ENCODE measurements around the gene ELMO1.

The ELMO1 gene

DNA sequence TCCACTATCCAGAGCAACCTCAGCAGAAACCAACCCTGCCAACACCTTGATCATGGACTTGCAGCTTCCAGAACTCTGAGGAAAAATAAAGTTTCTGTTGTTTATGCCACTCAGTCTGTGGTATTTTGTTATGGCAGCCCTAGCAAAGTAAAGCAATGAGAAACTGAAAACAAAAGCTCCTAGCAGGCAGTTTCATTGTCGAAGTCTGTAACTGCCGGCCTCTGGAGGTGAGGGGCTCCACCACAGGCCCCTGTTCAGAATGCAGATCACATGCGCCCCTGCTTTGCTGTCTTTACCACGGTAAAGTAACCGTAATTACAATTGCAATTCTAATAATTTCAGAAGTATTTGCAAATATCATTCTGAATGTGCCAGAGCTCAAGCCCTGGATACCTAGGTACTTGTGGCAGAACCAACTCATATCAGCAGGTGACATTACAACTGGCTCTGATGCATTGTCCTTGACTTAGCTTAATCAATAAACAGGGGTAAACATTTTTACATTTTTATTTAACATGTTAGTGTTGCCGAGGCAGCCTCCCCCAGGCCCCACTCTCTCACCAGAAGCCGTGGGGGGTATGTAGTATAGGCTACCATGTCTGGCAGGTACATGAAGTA, 193.2 kb downstream of the ELMO1 start:
- no peak for DNase-seq

- no peak for DNase-seq
Measured at GRCh38 chr7:37251222-37251621, 197.4 kb downstream of the ELMO1 start.

GRCh38 chr7:37249240-37249639, 199.4 kb downstream of the ELMO1 start:
- no peak for DNase-seq

DNA sequence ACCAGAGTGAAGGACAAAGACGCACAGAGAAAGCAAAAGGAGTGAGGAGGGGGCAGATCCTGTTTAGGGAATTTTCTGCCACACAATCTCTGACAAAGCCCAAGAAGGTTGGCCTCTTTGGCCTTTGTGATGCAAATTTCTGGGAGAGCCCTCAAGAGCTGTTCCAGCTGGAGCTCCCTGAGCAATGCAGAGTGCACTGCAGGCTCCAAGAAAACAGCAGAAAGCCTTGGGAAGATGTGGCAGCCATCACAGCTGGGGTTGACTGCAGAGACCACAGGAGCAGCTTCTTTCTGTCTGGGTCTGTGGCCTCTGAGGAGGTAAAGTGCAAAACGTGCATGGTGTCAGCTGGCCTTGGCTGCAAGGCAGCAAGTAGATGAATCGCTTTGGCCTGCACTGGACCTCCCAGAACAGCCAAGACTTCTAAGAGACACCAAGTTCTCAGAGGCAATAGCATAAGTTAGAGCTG, 200.2 kb downstream of the ELMO1 start:
- DNase-seq = no peak

GRCh38 chr7:37247861-37248260, 200.8 kb downstream of the ELMO1 start:
- no peak for DNase-seq

GRCh38 chr7:37245590-37245989, 203.1 kb downstream of the ELMO1 start:
- no peak for DNase-seq

- DNase-seq = no peak
Measured at GRCh38 chr7:37236906-37237305, 211.8 kb downstream of the ELMO1 start.

DNA sequence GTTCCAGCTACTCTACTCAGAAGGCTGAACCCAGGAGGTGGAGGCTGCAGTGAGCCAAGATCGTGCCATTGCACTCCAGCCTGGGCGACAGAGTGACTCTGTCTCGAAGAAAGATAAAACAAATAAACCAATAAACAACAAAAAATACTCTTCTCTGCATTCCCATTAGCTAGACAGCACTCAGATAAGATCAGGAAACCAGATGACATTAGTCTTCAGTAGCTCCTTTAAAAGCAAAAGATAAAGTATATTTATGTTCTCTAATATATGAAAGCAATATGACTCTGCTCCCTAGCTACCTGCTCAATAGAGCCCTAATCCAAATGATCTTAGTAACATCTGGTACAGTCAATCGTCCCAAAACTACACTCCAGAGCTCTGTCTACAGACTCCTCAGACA, 212.9 kb downstream of the ELMO1 start:
- no peak for DNase-seq

DNA sequence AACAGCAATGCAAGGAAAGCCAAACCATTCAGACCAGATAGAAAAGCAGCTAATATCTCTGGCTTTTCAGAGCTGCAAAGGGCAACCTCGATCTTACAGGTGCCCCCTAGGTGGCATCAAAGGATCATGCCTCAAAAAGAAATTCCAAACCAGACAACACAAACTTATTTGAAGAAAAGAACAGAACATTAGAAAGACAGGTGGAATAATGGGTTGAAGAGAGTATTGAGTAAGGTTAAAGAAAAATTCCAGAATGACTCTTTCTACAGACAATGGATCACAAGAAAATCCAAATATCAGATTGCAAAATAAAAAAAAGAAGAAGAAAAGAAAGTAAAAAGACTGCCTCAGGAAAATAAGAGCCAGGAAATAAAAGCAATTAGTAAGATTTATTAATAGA, 213.7 kb downstream of the ELMO1 start:
- peak in 1 of 2 experiments; percentile 17 for DNase-seq

GRCh38 chr7:37234334-37234733, 214.3 kb downstream of the ELMO1 start:
- no peak for DNase-seq

DNA sequence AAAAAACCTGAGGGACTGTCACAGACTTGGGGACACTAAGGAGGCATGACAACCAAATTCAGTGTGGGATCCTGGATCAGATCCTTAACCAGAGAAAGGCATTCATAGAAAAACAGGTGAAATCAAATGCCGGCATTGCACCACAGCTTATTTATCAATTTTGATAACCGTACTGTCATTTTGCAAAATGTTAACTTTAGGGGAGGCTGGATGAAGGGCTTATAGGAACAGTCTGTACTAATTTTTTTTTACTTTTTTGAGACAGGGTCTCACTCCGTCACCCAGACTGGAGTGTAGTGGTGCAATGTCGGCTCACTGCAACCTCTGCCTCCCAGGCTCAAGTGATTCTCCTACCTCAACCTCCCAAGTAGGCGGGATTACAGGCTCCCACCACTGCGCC, 217.1 kb downstream of the ELMO1 start:
- DNase-seq = no peak

- no peak for DNase-seq
Measured at GRCh38 chr7:37230221-37230620, 218.4 kb downstream of the ELMO1 start.

DNA sequence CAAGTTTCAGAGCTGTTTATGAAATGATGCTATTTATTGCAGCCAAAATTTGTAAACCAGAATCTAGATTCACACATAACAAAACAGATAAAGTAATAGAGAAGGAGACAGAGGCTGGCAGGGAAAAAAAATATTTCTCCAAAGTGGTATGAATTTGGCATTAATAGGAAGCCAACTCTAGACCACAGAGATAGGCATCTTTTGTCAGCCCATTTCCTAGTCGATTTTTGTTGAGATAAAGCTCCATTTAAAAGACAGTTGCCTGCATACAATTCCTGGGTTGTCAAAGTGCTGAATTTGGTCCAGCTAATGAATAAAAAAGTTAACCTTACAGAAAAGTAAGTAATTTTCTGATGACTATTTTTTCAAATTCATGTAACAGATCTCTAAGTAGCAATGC, 219.3 kb downstream of the ELMO1 start:
- no peak for DNase-seq

- DNase-seq = no peak
Measured at GRCh38 chr7:37225285-37225969, 223.2 kb downstream of the ELMO1 start.

GRCh38 chr7:37224746-37225145, 223.9 kb downstream of the ELMO1 start:
- DNase-seq = no peak

GRCh38 chr7:37220664-37221063, 228.0 kb downstream of the ELMO1 start:
- no peak for DNase-seq

- no peak for DNase-seq
Measured at GRCh38 chr7:37218956-37219355, 229.7 kb downstream of the ELMO1 start.

- DNase-seq = no peak
Measured at GRCh38 chr7:37216923-37217322, 231.7 kb downstream of the ELMO1 start.

DNA sequence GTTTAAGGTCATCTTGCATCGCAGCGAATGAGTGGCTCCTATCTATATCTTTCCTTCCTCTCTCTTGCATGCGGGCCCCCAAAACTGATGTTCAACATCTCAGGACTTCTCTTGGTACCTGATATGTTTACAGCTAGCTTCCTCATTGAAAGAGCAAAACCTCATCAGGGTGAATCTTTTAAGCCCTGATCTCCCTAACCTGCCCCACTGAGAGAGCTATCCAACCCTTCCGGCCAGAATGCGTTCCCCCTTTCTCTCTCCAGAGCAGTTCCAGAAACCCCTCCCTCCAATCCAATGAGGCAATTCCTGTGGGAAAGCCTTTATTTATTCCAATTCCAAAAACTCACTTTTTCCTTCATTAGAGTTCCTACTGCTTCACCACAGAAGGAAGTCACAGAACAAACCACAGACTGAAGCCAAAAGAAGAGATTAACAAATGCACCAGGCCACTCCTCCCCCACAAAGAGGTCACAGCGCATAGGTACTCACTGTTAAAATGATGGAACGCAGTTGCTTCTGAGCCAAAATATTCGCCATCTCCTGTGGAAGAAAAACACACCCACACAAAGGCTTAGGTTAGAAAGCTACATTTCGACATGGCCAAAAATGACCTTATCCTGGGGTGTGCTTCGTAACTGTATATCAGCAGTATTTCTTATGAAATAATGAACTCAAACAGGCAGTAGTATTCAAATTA, 232.4 kb downstream of the ELMO1 start:
- no peak for DNase-seq

GRCh38 chr7:37215290-37215923, 233.3 kb downstream of the ELMO1 start:
- DNase-seq = no peak

DNA sequence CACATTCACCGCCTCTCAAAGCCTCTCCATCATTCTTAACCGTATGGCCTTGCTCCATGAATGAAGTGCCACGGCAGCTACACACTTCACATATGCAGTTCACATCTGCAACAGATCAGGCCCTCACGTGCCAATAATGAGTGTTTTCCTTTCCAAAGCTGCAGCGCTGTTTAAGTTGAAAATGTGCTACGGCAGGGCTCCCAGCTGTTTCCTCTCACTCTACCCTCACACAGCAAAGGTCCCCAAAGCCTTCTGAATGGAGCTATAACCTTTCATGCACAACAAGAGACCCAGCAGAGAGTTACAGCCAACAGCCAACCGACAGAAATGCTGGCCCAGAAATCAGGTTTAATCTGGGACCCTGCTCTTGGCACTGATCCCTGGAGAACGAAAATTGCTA, 236.1 kb downstream of the ELMO1 start:
- peak in 1 of 2 experiments; percentile 62 for DNase-seq

DNA sequence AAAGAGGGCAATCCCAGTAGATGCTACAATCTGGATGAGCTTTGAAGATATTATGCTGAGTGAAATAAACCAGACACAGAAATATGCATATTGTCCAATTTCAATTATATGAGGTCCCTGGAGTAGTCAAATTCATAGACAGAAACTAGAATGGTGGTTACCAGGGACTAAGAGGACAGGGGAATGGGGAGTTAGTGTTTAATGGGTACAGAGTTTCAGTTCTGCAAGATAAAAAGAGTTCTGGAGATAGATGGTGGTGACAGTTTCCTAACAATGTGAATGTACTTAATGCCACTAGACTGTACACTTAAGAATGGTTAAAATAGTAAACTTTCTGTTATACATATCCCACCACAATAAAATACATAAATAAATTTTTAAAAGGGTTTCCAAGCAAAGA, 236.6 kb downstream of the ELMO1 start:
- DNase-seq = no peak

DNA sequence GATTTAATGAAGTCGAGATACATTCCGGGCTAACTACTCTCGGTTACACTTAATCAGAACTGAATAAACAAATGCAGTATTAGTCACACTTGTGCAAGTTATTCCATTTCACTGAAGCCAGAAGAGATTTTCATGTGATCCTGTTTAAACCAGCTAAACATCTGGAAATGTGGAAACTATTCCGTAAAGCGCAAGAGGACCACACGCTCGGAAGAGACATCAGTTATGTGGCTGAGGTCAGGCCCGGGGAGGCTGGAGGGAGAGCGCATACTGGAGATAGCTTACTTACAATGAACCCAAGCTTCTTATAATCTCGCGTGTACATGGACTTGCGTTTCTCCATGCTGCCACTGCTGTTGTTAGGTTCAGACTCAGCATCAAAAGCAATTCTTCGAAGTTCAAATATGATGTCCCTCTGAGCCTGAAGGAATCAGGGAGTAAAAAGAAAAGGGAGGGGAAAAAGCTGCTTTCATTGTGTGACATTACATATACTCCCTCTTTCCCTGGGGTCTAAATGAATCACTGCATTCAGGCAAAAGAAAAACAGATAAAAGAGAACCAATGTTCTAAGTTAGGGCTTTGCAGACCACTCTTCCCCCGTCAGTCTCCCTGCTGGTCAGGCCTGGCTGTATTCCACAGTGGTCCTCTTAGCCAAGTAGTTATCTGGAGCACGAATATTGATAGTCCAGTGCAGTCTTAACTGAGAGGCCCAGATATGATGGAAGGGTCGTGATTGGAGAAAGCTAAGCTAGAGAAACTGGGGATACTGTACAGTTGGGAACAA, 237.4 kb downstream of the ELMO1 start:
- no peak for DNase-seq

Measured in NCI-H446 (cell line).